HUDEP-2 (cell line): Measurements from ENCODE around the gene SRRM5.
"Not testable (repeated sequence)": the region's sequence is repeated elsewhere in the genome, so short reads cannot be mapped to it uniquely, and the experiment has no call there.

ENCODE experiments used
- DNase-seq, 76 experiments: peaks; one replicate each; lab custom pipeline; 2025; ENCODE audit not compliant: unreplicated experiment in 76 of 76; lab: John Stamatoyannopoulos, UW

The SRRM5 gene

GRCh38 chr19:43612374-43612773 is 486 bp downstream of the SRRM5 start:
- no peak for DNase-seq

DNA sequence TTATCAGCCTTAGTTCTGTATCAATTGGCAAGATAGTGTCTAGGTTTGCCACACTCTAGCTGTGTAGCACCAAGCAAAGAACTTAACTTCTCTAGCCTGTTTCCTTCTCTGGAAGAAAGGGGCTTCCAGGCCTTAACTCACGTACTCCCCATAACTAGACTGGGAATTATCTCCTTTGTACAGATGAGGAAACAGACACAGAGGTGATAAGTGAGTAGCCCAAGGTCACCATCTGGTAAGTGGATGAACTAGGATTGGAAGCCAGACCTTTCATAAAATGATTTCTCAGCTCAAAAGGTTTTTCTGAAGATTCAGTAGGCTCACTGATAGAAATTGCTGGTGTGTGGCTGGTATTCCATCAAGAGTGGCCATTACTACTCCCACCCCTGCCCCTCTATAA is 4.4 kb downstream of the SRRM5 start:
- peak in 2 of 76 experiments; percentile 15 to 28 for DNase-seq

DNA sequence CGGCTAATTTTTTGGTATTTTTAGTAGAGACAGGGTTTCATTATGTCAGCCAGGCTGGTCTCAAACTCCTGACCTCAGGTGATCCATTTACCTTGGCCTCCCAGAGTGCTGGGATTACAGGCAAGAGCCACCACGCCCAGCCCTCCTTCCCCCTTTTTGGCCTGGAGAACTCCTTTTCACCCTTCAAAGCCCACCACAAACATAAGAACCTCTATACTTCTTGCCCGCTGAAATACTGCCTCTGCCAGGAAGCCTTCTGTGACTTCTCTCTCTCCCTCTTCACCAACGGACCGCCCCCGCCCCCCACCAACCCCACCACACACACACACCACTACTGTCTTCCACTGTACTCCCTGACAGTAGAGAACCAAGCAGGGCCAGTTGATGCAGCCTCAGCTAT is 5.1 kb downstream of the SRRM5 start:
- no peak for DNase-seq

DNA sequence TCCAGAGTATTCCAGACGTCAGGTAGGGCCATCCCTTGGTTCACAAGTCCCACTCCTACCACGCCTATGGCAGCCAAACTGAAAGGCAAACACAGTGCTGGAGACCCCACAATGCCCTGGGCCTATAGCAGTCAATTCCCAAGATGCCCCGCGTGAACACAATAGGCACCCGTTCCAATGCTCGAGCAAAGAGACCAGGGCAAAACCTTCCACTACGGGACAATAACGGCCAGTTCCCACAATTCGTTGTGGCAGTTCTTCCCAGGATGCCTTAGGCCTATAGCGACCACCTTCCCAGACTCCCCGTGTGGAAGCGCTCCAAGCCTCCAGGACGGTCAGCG is 7.0 kb downstream of the SRRM5 start:
- peak in 62 of 76 experiments; percentile 27 to 97 (median 70) for DNase-seq

GRCh38 chr19:43619262-43620060 is 7.6 kb downstream of the SRRM5 start, which contains the start of gene ZNF428:
TSS of gene ZNF428 (minus strand) at chr19:43619629. CDS start at chr19:43614304, 5,325 bp downstream.
- peak in 75 of 76 experiments; percentile 33 to 97 (median 82) for DNase-seq

- no peak for DNase-seq
Observed at GRCh38 chr19:43620061-43621001, 8.4 kb downstream of the SRRM5 start.

- DNase-seq: no peak
Observed at GRCh38 chr19:43622070-43622469, 10.2 kb downstream of the SRRM5 start.

GRCh38 chr19:43622956-43623355 is 11.1 kb downstream of the SRRM5 start:
- DNase-seq: no peak

DNA sequence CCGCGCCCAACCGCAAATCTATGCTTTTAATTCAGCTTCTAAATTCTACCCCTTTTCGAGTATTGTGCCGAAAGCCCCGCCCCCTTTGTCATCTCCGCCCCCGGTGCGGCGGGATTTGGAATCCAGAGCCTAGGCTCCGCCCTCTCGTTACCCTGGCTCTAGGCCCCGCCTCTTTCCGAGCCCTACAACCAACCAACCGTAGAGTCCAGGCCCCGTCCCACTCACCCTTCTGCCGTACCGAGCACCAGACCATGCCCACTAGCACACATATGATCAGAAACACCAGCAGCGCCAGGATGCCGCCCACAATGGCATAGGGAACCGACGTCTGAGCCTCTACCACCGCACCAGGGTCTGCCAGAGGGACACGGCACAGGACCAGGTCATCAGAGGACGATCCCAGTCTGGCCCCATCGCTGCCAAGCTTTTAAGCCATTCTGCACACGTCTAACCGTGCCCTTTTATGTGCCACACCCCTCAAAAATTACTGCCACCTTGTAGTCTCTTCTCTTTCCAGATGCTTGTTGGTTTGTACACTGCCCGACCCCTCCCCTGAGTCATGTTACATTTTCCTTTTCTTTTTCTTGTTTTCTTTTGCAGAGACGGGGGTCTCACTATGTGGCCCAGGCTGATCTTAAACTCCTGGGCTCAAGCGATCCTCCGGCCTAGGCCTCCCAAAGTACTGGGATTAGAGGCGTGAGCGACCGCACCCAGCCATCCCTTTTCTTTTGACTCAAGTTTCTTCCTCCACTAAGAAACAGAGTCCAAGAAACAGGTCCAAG is 12.2 kb downstream of the SRRM5 start:
- DNase-seq: peak in 67 of 76 experiments; percentile 18 to 86 (median 64)

DNA sequence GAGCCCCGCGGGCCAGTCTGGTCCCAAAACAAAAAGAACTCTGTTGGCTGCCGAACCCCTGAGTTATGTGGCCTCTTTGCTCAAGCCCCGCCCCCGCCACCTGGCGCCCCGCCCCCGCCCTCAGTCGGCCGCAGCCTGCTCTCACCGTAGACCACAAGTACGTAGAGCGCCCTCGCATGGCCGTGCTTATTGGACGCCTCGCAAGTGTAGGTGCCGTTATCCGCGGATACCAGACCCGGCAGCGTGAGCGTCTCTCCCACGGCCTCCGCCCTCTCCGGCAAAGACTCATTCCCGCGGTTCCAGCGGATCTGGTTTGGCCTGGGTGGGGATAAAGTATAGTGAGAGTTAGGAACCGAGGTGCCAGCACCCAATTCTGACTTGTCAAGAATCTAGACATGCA is 13.0 kb downstream of the SRRM5 start:
- peak in 75 of 76 experiments; percentile 57 to 96 (median 88) for DNase-seq

DNA sequence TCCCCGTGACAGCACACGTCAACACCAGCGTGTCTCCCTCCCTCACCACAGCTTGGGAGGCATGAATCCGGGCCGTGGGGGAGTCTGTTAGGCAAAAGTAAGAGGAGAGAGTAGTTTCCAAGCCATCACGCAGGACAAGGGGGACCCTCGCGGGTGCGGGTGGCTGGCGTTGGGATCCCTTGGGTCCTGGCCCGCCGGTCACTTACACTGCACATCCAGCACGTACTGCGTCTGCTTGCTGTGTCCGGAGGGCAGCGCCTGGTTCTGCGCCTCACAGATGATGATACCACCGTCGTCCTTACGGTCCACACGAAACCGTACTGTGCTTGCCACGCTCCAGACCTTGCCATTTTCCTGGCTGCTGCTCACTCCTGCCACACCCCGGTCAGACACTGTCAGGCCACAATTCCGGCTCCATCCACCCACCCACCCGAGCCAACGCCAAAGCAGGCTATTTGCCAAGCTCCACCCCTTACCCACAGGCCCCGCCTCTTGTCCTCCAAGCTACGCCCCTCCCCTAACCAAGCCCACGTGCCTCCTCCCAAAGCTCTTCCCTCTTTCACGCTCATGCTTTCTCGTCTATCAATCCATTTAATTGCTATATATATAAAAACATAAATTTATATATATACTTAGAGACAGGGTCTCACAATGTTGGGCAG is 14.2 kb downstream of the SRRM5 start:
- peak in 71 of 76 experiments; percentile 15 to 93 (median 75) for DNase-seq

DNA sequence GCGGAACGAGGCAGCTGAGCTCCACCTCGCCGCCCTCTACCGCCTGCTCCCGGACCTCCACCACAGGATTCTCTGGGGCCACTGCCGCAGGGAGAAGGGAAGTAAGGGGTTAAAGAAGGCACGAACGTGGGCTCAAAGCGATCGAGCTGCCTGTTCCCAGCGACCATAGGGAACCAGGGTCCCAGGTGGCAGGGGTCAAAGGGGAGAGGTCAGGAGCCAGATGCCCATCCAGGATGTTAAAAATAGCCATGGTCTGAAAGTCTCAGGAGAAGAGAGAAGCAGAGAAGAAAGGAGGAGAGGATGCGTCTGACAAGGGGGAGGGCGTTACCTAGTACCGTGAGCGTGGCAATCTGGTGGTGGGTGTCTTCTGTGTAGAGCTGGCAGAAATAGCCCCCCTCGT is 14.9 kb downstream of the SRRM5 start:
- DNase-seq: no peak

- DNase-seq: no peak
Observed at GRCh38 chr19:43628646-43629326, 16.9 kb downstream of the SRRM5 start.

GRCh38 chr19:43631491-43631890 is 19.6 kb downstream of the SRRM5 start:
- DNase-seq: no peak

GRCh38 chr19:43633520-43633919 is 21.6 kb downstream of the SRRM5 start:
- no peak for DNase-seq

GRCh38 chr19:43634068-43634467 is 22.2 kb downstream of the SRRM5 start:
- DNase-seq: no peak

DNA sequence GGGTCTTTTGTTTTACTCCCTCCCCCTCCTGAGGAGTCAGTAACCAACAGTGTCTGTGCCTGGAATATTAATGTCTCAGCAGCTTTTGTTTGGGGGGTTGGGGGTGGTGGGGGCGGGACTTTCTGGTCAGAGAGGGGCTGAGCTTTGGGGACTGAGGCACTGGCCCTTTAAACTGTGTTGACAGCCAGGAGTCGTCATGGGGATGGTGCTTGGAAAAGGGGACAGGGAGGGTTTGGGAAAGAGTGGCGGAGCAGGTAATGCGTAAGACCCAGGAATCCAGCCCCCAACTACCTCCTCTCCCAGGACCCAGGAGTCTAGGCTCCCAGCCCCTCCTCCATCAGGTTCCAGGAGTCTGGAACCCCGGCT is 22.6 kb downstream of the SRRM5 start:
- DNase-seq: no peak

GRCh38 chr19:43634872-43635560 is 23.1 kb downstream of the SRRM5 start:
- DNase-seq: no peak

DNA sequence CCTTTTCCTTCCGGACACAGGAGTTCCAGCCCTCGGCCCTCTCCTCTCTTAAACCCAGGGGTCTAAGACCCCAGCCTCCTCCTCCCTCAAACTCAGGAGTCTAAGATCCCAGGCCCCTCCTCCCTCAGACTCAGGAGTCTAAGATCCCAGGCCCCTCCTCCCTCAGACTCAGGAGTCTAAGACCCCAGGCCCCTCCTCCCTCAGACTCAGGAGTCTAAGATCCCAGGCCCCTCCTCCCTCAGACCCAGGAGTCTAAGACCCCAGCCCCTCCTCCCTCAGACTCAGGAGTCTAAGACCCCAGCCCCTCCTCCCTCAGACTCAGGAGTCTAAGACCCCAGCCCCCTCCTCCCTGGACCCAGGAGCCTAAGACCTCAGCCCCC is 23.7 kb downstream of the SRRM5 start:
- DNase-seq: not testable (repeated sequence)
